CD4-positive, alpha-beta T cell (primary cell): ENCODE measurements around the gene STX18. TPM values are rescaled to one million over a fixed set of nuclear protein-coding genes. Genes with fewer than 3 reads are reported as not detected.

Source experiments
- ATAC-seq: fragments of 200-7000 bp; cut with Tn5 transposase; one replicate; pipeline ENCODE4 v1.10.0; 2022; ENCODE audit warnings: mild to moderate bottlenecking; ENCODE audit not compliant: poor library complexity
- CTCF ChIA-PET: fragments of 350-600 bp; sonication (Branson Sonifier 250); formaldehyde crosslinking; loops from one replicate; lab custom pipeline; 2021; ENCODE audit warnings: antibody characterized with exemption, inconsistent platforms; lab: Charles Lee
- POLR2A ChIA-PET: fragments of 350-600 bp; sonication (Branson Sonifier 250); formaldehyde crosslinking; loops from one replicate; lab custom pipeline; 2021; ENCODE audit warnings: antibody characterized with exemption, inconsistent platforms; lab: Charles Lee
- DNase-seq, 14 experiments: peaks; one replicate each; pipeline ENCODE4 v3.0.0-alpha.2; 2013 to 2020; ENCODE audit warnings: mixed read lengths in 2 of 14
- H3K27ac ChIP-seq, 2 donors: one replicate each; pipeline versions ENCODE4 v1.5.1 to v1.7.0; 2013; ENCODE audit warnings: low read length in 2 of 2, low read depth in 1 of 2, mild to moderate bottlenecking in 1 of 2
- H3K27me3 ChIP-seq, 2 experiments: 1 replicate in 1 of 2; 2 replicates in 1 of 2; pipeline versions ENCODE4 v1.6.1 to v1.7.0; 2013; ENCODE audit warnings: low read length in 2 of 2, control low read depth in 1 of 2, mild to moderate bottlenecking in 1 of 2, moderate library complexity in 1 of 2; ENCODE audit not compliant: insufficient read depth in 2 of 2, control insufficient read depth in 1 of 2
- H3K36me3 ChIP-seq: one replicate; pipeline ENCODE4 v1.6.1; 2013; ENCODE audit warnings: low read length, control low read depth; ENCODE audit not compliant: insufficient read depth
- H3K4me1 ChIP-seq: one replicate; pipeline ENCODE4 v1.6.1; 2013; ENCODE audit warnings: low read length, control low read depth; ENCODE audit not compliant: insufficient read depth
- H3K4me3 ChIP-seq: one replicate; pipeline ENCODE4 v1.5.1; 2013; ENCODE audit warnings: mild to moderate bottlenecking, low read length, moderate library complexity
- H3K9me3 ChIP-seq, 2 experiments: 1 replicate in 1 of 2; 2 replicates in 1 of 2; pipeline versions ENCODE4 v1.6.1 to v1.7.0; 2013; ENCODE audit warnings: low read length in 2 of 2, mild to moderate bottlenecking in 2 of 2, control low read depth in 1 of 2, moderate library complexity in 1 of 2; ENCODE audit not compliant: control insufficient read depth in 1 of 2, insufficient read depth in 1 of 2
- H3K27ac Mint-ChIP-seq: one replicate; pipeline ENCODE4 v1.8.0; 2020; ENCODE audit warnings: mixed read lengths
- H3K27me3 Mint-ChIP-seq: one replicate; pipeline ENCODE4 v1.8.0; 2021; ENCODE audit warnings: mixed read lengths
- H3K36me3 Mint-ChIP-seq: one replicate; pipeline ENCODE4 v1.8.0; 2021; ENCODE audit warnings: low read depth, mixed read lengths
- H3K4me1 Mint-ChIP-seq: one replicate; pipeline ENCODE4 v1.8.0; 2021; ENCODE audit warnings: low read depth, mixed read lengths
- H3K4me3 Mint-ChIP-seq: one replicate; pipeline ENCODE4 v1.8.0; 2020; ENCODE audit warnings: mild to moderate bottlenecking, mixed read lengths
- H3K9me3 Mint-ChIP-seq: one replicate; pipeline ENCODE4 v1.8.0; 2020; ENCODE audit warnings: mixed read lengths
- CTCF ChIP-seq: fragments of 200-600 bp; IDR thresholded peaks from one replicate; pipeline ENCODE4 v1.8.0; 2022; ENCODE audit warnings: antibody characterized with exemption, mild to moderate bottlenecking
- intact Hi-C, 2 experiments: fragments of 100-400 bp; cut with DNase I in 1 of 2; cut with micrococcal nuclease in 1 of 2; formaldehyde crosslinking; loops; one replicate each; pipeline versions ENCODE4 v1.15.1 to v1.9.0; 2023 to 2025; cut with DNase I, micrococcal nuclease
- total RNA-seq, 174 experiments: library from RNA in 2 of 174; stranded (reverse) in 2 of 174; gene quantifications; one replicate each; pipeline ENCODE4 v1.2.3 and lab custom pipeline; 2021 to 2026

The STX18 gene
- total RNA-seq, 2 experiments from 2014 or later = 15.2 to 15.5 TPM

- Mint-ChIP-seq H3K4me3 (no peak overlapping the region), H3K9me3 (no peaks in the 10 kb centered on the region), H3K4me1 (no peaks in the 10 kb centered on the region), H3K27me3 (no peaks in the 10 kb centered on the region), H3K36me3 (peaks cover 30% of the 10 kb centered on the region), H3K27ac (no peak overlapping the region)
- Histone ChIP-seq H3K4me3 (no peak overlapping the region), H3K27ac (no peak overlapping the region), H3K9me3 (no peaks in the 10 kb centered on the region), H3K36me3 (peaks cover 2% of the 10 kb centered on the region), H3K27me3 (no peaks in the 10 kb centered on the region), H3K4me1 (no peaks in the 10 kb centered on the region)
- ATAC-seq = no peak
- intact Hi-C loops = no loop called here
- no peak for DNase-seq
- no peak for TF ChIP-seq CTCF
- POLR2A ChIA-PET = no interaction called here
- CTCF ChIA-PET = no interaction called here
These were observed 17.7 kb upstream of the STX18 start for GRCh38 chr4:4559596-4559995.

GRCh38 chr4:4558881-4559280, 17.0 kb upstream of the STX18 start:
- no peak overlapping the region for H3K27ac ChIP-seq
- Mint-ChIP-seq H3K27me3 (no peaks in the 10 kb centered on the region), H3K36me3 (peaks cover 33% of the 10 kb centered on the region), H3K9me3 (no peaks in the 10 kb centered on the region), H3K4me3 (no peak overlapping the region), H3K4me1 (no peaks in the 10 kb centered on the region), H3K27ac (no peak overlapping the region)
- ChIA-PET CTCF (no interaction called here), POLR2A (no interaction called here)
- no peaks in the 10 kb centered on the region for H3K4me1 ChIP-seq
- H3K4me3 ChIP-seq = no peak overlapping the region
- no peaks in the 10 kb centered on the region for H3K9me3 ChIP-seq
- H3K36me3 ChIP-seq = peaks cover 5% of the 10 kb centered on the region
- DNase-seq (no peak), ATAC-seq (no peak)
- intact Hi-C loops = no loop called here
- H3K27me3 ChIP-seq = no peaks in the 10 kb centered on the region
- no peak for TF ChIP-seq CTCF

- intact Hi-C loops = no loop called here
- Mint-ChIP-seq H3K4me1 (no peaks in the 10 kb centered on the region), H3K4me3 (no peak overlapping the region), H3K27ac (no peak overlapping the region), H3K27me3 (no peaks in the 10 kb centered on the region), H3K9me3 (no peaks in the 10 kb centered on the region), H3K36me3 (peaks cover 40% of the 10 kb centered on the region)
- no peak for TF ChIP-seq CTCF
- CTCF ChIA-PET = no interaction called here
- H3K27me3 ChIP-seq = no peaks in the 10 kb centered on the region
- no peak overlapping the region for H3K27ac ChIP-seq
- no peaks in the 10 kb centered on the region for H3K4me1 ChIP-seq
- ATAC-seq (no peak), DNase-seq (no peak)
- H3K9me3 ChIP-seq = no peaks in the 10 kb centered on the region
- peaks cover 17% of the 10 kb centered on the region for H3K36me3 ChIP-seq
- POLR2A ChIA-PET = interaction anchor here (0.9 kb wide), 1 partner anchor 19 kb away, joined by 3 read pairs; no protein-coding TSS in a partner anchor
- H3K4me3 ChIP-seq = no peak overlapping the region
These were observed 14.1 kb upstream of the STX18 start for GRCh38 chr4:4555916-4556315.
